ENCODE measurements around the gene PGA4. TPM values are rescaled to one million over a fixed set of nuclear protein-coding genes. Genes with fewer than 3 reads are reported as not detected.
A peak's percentile ranks its signal among the peaks of the same experiment; 100 is the strongest.

PGA4 gene
- total RNA-seq, 1 experiment from 2014 or later: not detected

GRCh38 chr11:61279934-61280659 is 58.0 kb downstream of the PGA4 start:
- peak; percentile 78 for DNase-seq (ENCODE audit: low read depth)

GRCh38 chr11:61280883-61281580 is 58.9 kb downstream of the PGA4 start:
- DNase-seq (ENCODE audit: low read depth): no peak

Other genes with a start within 250 kb of the PGA4 start
- gene CD5, start 119.9 kb upstream of the PGA4 start, total RNA-seq (2014; rRNA removed; shearing (Covaris generic)): not detected in 2 replicates
- gene VPS37C, start 60.9 kb upstream of the PGA4 start, total RNA-seq (2014; rRNA removed; shearing (Covaris generic)): 8.0 and 15.1 TPM in 2 replicates
- not detected in 2 replicates for gene PGA3, start 18.8 kb upstream of the PGA4 start, total RNA-seq (2014; rRNA removed; shearing (Covaris generic))
- gene PGA5, start 18.8 kb downstream of the PGA4 start, total RNA-seq (2014; rRNA removed; shearing (Covaris generic)): not detected in 2 replicates
- not detected in 2 replicates for gene VWCE, start 73.0 kb downstream of the PGA4 start, total RNA-seq (2014; rRNA removed; shearing (Covaris generic))
- 116 and 209 TPM in 2 replicates for gene DDB1, start 110.8 kb downstream of the PGA4 start, total RNA-seq (2014; rRNA removed; shearing (Covaris generic))
- 7.8 and 10.9 TPM in 2 replicates for gene TKFC, start 110.9 kb downstream of the PGA4 start, total RNA-seq (2014; rRNA removed; shearing (Covaris generic))
- gene CYB561A3, start 139.5 kb downstream of the PGA4 start, total RNA-seq (2014; rRNA removed; shearing (Covaris generic)): 35.5 and 39.4 TPM in 2 replicates
- gene TMEM138, start 140.0 kb downstream of the PGA4 start, total RNA-seq (2014; rRNA removed; shearing (Covaris generic)): 44.4 and 67.3 TPM in 2 replicates
- gene TMEM216, start 170.2 kb downstream of the PGA4 start, total RNA-seq (2014; rRNA removed; shearing (Covaris generic)): 25.1 and 38.4 TPM in 2 replicates
- 53.8 and 59.7 TPM in 2 replicates for gene CPSF7, start 207.6 kb downstream of the PGA4 start, total RNA-seq (2014; rRNA removed; shearing (Covaris generic))
- 39.9 and 99.0 TPM in 2 replicates for gene SDHAF2, start 207.8 kb downstream of the PGA4 start, total RNA-seq (2014; rRNA removed; shearing (Covaris generic))

All from M059J (cell line).